AG04450 (cell line): ENCODE data around the gene NTM. TPM values are rescaled to one million over a fixed set of nuclear protein-coding genes. Genes with fewer than 3 reads are reported as not detected.

Source experiments
- CTCF ChIA-PET: fragments of 300-600, 350-600 bp; formaldehyde crosslinking; extraction: SDS; loops from one replicate; lab custom pipeline; 2022; ENCODE audit warnings: antibody characterized with exemption, inconsistent platforms; lab: Charles Lee
- POLR2A ChIA-PET: fragments of 350-600 bp; formaldehyde crosslinking; extraction: SDS; loops from one replicate; lab custom pipeline; 2021; ENCODE audit warnings: antibody characterized with exemption, inconsistent platforms; lab: Yijun Ruan, JAX
- DNase-seq: peaks from one replicate; pipeline ENCODE4 v3.0.0-alpha.2; 2011; ENCODE audit warnings: low read depth, low spot score
- H3K27ac ChIP-seq: one replicate; pipeline ENCODE4 v1.5.1; 2012; ENCODE audit warnings: low read depth, low read length, control low read depth
- H3K27me3 ChIP-seq: one replicate; pipeline ENCODE4 v1.6.0; 2012; ENCODE audit warnings: low read length; ENCODE audit not compliant: control insufficient read depth, insufficient read depth
- H3K4me3 ChIP-seq: 2 replicates; pipeline ENCODE4 v1.5.1; 2011; ENCODE audit warnings: mild to moderate bottlenecking, low read depth, low read length, control low read depth
- H3K9me3 ChIP-seq: 2 replicates; pipeline ENCODE4 v1.5.1; 2012; ENCODE audit warnings: low read length; ENCODE audit not compliant: control insufficient read depth, insufficient read depth
- polyA plus RNA-seq: library from polyadenylated mRNA; depleted of rRNA; stranded (reverse); fragments of >200 nt; gene quantifications from 2 replicates; pipeline ENCODE4 v1.2.3, GENCODE V29; 2011
- TF ChIP-seq, protein P1 (sequence below): IDR thresholded peaks from 2 replicates; pipeline ENCODE4 v1.5.1; 2011; ENCODE audit warnings: low read depth, low read length, control low read depth, inconsistent platforms

The NTM gene
- polyA plus RNA-seq, 1 experiment, result 26.9 TPM

DNA sequence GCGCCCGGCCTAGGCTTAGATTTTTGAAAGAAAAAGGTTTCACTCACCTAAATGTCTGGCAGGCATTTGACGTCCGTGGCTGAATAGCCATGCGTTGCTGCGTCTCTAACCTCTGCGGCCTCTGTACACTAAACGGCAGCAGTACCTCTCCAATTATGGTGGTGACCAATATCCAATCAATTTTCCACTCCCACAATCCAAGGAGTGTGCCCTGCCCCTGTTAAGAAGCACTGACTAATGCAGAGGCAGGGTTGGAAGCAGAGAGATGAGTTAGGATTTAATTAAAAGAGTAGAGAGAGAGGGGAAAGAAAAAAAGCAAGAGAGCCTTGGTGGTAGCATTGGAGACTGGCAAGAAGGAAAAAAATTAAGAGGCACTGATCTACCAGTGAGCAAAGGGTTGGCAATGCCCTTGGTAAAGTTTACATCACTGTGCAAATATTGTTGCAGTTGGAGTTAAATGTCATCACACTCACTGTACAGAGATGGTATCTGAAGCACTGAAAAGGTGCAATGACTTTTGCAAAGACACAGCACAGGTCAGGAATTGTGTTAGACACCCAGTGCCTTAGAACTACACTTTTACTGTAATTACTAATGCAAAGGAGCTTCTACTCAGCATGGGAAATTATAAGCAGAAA lies 526.7 kb downstream of the NTM start:
- Histone ChIP-seq H3K4me3 (no peak overlapping the region), H3K27me3 (no peaks in the 10 kb centered on the region), H3K9me3 (no peaks in the 10 kb centered on the region; the same call in 1 of the 2 replicates), H3K27ac (peak overlapping the region; percentile 65)
- no peak for DNase-seq
- ChIA-PET POLR2A (interaction anchor here (0.7 kb wide), 1 partner anchor 157 kb away, joined by 3 read pairs; no protein-coding TSS in a partner anchor), CTCF (interaction anchor here (0.7 to 1.2 kb wide), 2 partner anchors 202 to 1470 kb away, joined by 6 to 7 read pairs; no protein-coding TSS in a partner anchor)
- TF ChIP-seq, protein P1, sequence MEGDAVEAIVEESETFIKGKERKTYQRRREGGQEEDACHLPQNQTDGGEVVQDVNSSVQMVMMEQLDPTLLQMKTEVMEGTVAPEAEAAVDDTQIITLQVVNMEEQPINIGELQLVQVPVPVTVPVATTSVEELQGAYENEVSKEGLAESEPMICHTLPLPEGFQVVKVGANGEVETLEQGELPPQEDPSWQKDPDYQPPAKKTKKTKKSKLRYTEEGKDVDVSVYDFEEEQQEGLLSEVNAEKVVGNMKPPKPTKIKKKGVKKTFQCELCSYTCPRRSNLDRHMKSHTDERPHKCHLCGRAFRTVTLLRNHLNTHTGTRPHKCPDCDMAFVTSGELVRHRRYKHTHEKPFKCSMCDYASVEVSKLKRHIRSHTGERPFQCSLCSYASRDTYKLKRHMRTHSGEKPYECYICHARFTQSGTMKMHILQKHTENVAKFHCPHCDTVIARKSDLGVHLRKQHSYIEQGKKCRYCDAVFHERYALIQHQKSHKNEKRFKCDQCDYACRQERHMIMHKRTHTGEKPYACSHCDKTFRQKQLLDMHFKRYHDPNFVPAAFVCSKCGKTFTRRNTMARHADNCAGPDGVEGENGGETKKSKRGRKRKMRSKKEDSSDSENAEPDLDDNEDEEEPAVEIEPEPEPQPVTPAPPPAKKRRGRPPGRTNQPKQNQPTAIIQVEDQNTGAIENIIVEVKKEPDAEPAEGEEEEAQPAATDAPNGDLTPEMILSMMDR, result no peak

GRCh38 chr11:131897956-131898355 lies 527.5 kb downstream of the NTM start:
- no peak overlapping the region for H3K4me3 ChIP-seq
- H3K9me3 ChIP-seq, result no peaks in the 10 kb centered on the region; the same call in 1 of the 2 replicates
- TF ChIP-seq, protein P1, result no peak
- H3K27ac ChIP-seq, result no peak overlapping the region
- POLR2A ChIA-PET, result no interaction called here
- DNase-seq, result no peak
- CTCF ChIA-PET, result interaction anchor here (1.2 kb wide), 1 partner anchor 203 kb away, joined by 6 read pairs; no protein-coding TSS in a partner anchor
- no peaks in the 10 kb centered on the region for H3K27me3 ChIP-seq

DNA sequence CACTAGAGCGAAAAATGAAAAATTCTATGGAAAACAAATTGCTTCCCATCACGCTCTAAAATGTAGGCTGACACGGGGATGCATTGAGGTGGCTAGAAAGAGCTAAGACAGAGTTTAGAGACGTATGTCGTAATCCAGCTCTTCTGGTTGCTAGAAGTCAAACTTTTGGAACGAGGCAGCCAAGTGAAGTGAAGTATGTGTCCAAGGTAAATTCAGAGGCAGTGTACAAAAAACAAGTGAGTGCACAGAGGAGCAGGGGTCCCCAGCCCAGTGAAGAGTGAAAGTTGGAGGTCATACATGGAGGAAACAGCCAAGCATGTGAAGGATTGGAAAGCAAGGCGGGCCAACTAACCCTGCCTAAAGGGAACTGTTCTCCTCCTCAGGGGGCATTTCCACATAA lies 528.5 kb downstream of the NTM start:
- TF ChIP-seq, protein P1, result no peak
- CTCF ChIA-PET, result interaction anchor here (1.1 kb wide), 1 partner anchor 413 kb away, joined by 3 read pairs; no protein-coding TSS in a partner anchor
- no peaks in the 10 kb centered on the region for H3K27me3 ChIP-seq
- H3K9me3 ChIP-seq, result no peaks in the 10 kb centered on the region; the same call in 1 of the 2 replicates
- no peak for DNase-seq
- POLR2A ChIA-PET, result no interaction called here
- H3K4me3 ChIP-seq, result no peak overlapping the region
- no peak overlapping the region for H3K27ac ChIP-seq

GRCh38 chr11:131899950-131900580 lies 529.6 kb downstream of the NTM start:
- TF ChIP-seq, protein P1, result no peak
- no peaks in the 10 kb centered on the region for H3K27me3 ChIP-seq
- no peaks in the 10 kb centered on the region; the same call in 1 of the 2 replicates for H3K9me3 ChIP-seq
- ChIA-PET CTCF (interaction anchor here (0.8 to 2.4 kb wide), 6 partner anchors 9 to 412 kb away, joined by 3 to 7 read pairs (median 4); no protein-coding TSS in a partner anchor), POLR2A (no interaction called here)
- H3K27ac ChIP-seq, result no peak overlapping the region
- DNase-seq, result no peak
- H3K4me3 ChIP-seq, result no peak overlapping the region

GRCh38 chr11:131902421-131902820 lies 532.0 kb downstream of the NTM start:
- no peak for DNase-seq
- no peaks in the 10 kb centered on the region for H3K9me3 ChIP-seq
- H3K4me3 ChIP-seq, result no peak overlapping the region
- H3K27me3 ChIP-seq, result no peaks in the 10 kb centered on the region
- POLR2A ChIA-PET, result no interaction called here
- CTCF ChIA-PET, result interaction anchor here (1.8 to 3.2 kb wide), 3 partner anchors 34 to 224 kb away, joined by 10 to 15 read pairs (median 12); no protein-coding TSS in a partner anchor
- no peak overlapping the region for H3K27ac ChIP-seq
- TF ChIP-seq, protein P1, result no peak
